GM19468 (cell line): ENCODE measurements around the gene ADAR.
A peak's percentile ranks its signal among the peaks of the same experiment; 100 is the strongest.

Experiments used
- ATAC-seq: cut with Tn5 transposase; IDR thresholded peaks from one replicate; pipeline ENCODE4 v1.9.1; 2021; ENCODE audit warnings: mild to moderate bottlenecking, moderate library complexity, moderate number of reproducible peaks; ENCODE audit not compliant: unreplicated experiment; ENCODE audit errors: extremely low read depth

Gene ADAR

GRCh38 chr1:154559466-154560044 is 48.4 kb downstream of the ADAR start:
- no peak for ATAC-seq

- peak; percentile 92 for ATAC-seq
These were observed 49.1 kb downstream of the ADAR start for GRCh38 chr1:154558720-154559465.

GRCh38 chr1:154557939-154558719 is 49.9 kb downstream of the ADAR start, which contains the start of gene UBE2Q1:
UBE2Q1 (minus strand) TSS chr1:154558662; CDS start chr1:154558553, 109 bp downstream.
- ATAC-seq = no peak

GRCh38 chr1:154557248-154557938 is 50.6 kb downstream of the ADAR start:
- ATAC-seq = no peak

GRCh38 chr1:154556422-154556821 is 51.6 kb downstream of the ADAR start:
- no peak for ATAC-seq

GRCh38 chr1:154553056-154554030 is 54.6 kb downstream of the ADAR start:
- no peak for ATAC-seq

GRCh38 chr1:154552036-154552435 is 56.0 kb downstream of the ADAR start:
- ATAC-seq = no peak

GRCh38 chr1:154551474-154551873 is 56.5 kb downstream of the ADAR start:
- no peak for ATAC-seq

- ATAC-seq = no peak
These were observed 57.3 kb downstream of the ADAR start for GRCh38 chr1:154550657-154551056.

GRCh38 chr1:154550070-154550469 is 57.9 kb downstream of the ADAR start:
- no peak for ATAC-seq

- no peak for ATAC-seq
These were observed 58.7 kb downstream of the ADAR start for GRCh38 chr1:154549202-154549770.

GRCh38 chr1:154548028-154548427 is 60.0 kb downstream of the ADAR start:
- ATAC-seq = no peak

- no peak for ATAC-seq
These were observed 60.8 kb downstream of the ADAR start for GRCh38 chr1:154547105-154547732.

GRCh38 chr1:154546264-154547063 is 61.5 kb downstream of the ADAR start:
- no peak for ATAC-seq

- no peak for ATAC-seq
These were observed 66.8 kb downstream of the ADAR start for GRCh38 chr1:154541231-154541630.

GRCh38 chr1:154539486-154540483 is 68.2 kb downstream of the ADAR start:
- no peak for ATAC-seq

GRCh38 chr1:154536570-154536969 is 71.4 kb downstream of the ADAR start:
- no peak for ATAC-seq
